GM12878 (cell line): ENCODE measurements around the gene H6PD. TPM values are rescaled to one million over a fixed set of nuclear protein-coding genes. Genes with fewer than 3 reads are reported as not detected.

Experiments
- E2F8 ChIP-seq: fragments of 450-650 bp; IDR thresholded peaks from 2 replicates; pipeline ENCODE4 v1.6.1; 2018; ENCODE audit warnings: mild to moderate bottlenecking, low read depth, moderate library complexity; ENCODE audit not compliant: partially characterized antibody
- MXI1 ChIP-seq: fragments of 150-350 bp; IDR thresholded peaks from 2 replicates; pipeline ENCODE4 v1.6.1; 2011; ENCODE audit warnings: low read depth, mild to moderate bottlenecking, inconsistent platforms, low read length, improper control_type of control experiment
- NR2F1 ChIP-seq: fragments of 450-650 bp; conservative IDR thresholded peaks from 2 replicates; pipeline ENCODE4 v1.6.1; 2017; ENCODE audit warnings: mild to moderate bottlenecking
- YBX1 ChIP-seq: fragments of 450-650 bp; IDR thresholded peaks from 2 replicates; pipeline ENCODE4 v1.6.1; 2016; ENCODE audit warnings: antibody characterized with exemption
- ZNF384 ChIP-seq: IDR thresholded peaks from 2 replicates; pipeline ENCODE4 v1.6.1; 2012; ENCODE audit warnings: low read depth, mild to moderate bottlenecking, low read length, improper control_type of control experiment, borderline replicate concordance
- ZNF592 ChIP-seq: fragments of 450-650 bp; IDR thresholded peaks from 2 replicates; pipeline ENCODE4 v1.6.1; 2017; ENCODE audit warnings: mild to moderate bottlenecking, moderate library complexity
- polyA plus RNA-seq, 11 experiments: library from polyadenylated mRNA; depleted of rRNA in 4 of 11; unstranded in 6 of 11; stranded (reverse) in 5 of 11; fragments of >200 nt; fragmentation: Nextera tagmentation in 4 of 11; fragmentation: Illumina TruSeq in 1 of 11; extraction: Ambion mirVana in 4 of 11; extraction: Trizol in 1 of 11; gene quantifications; 1 replicate in 1 of 11; 2 replicates in 10 of 11; pipeline versions ENCODE4 v1.2.1 to v1.2.3, GENCODE V29; 2011 to 2016; ENCODE audit warnings: inconsistent platforms in 2 of 11, missing spikeins in 2 of 11, low read depth in 1 of 11
- total RNA-seq, 4 experiments: library from RNA; depleted of rRNA in 3 of 4; stranded (reverse); fragments of >200 nt in 3 of 4; fragmentation: Illumina TruSeq in 1 of 4; extraction: Trizol in 1 of 4; gene quantifications; 2 replicates each; pipeline versions ENCODE4 v1.2.1 to v1.2.3, GENCODE V29; 2013 to 2021

Gene H6PD
- total and polyA plus RNA-seq, 10 of the 15 experiments (the other 5 are each of a cell fraction or from before 2014, with no cell fraction given): 1.2 to 20.7 (median 7.7) TPM

GRCh38 chr1:9311029-9311428 lies 76.5 kb downstream of the H6PD start (continued):
- no peak for TF ChIP-seq ZNF592
- no peak for TF ChIP-seq E2F8
- no peak for TF ChIP-seq YBX1
- TF ChIP-seq NR2F1: no peak
- TF ChIP-seq ZNF384: no peak
- no peak for TF ChIP-seq MXI1
- TF ChIP-seq, all 136 proteins: peak for 0
